ENCODE results near the gene GZMM.

GZMM gene

GRCh38 chr19:511101-511851 lies 32.6 kb upstream of the GZMM start:
- DNase-seq: peak in 31 of 56 donors; percentile 19 to 85 (median 53)

GRCh38 chr19:512547-513365 lies 31.1 kb upstream of the GZMM start:
- no peak for DNase-seq

- DNase-seq: no peak
Measured at GRCh38 chr19:513368-514165, 30.3 kb upstream of the GZMM start.

- no peak for DNase-seq
Measured at GRCh38 chr19:514166-514663, 29.6 kb upstream of the GZMM start.

GRCh38 chr19:517721-518597 lies 25.9 kb upstream of the GZMM start:
- DNase-seq: no peak

GRCh38 chr19:518598-519231 lies 25.1 kb upstream of the GZMM start:
- DNase-seq: no peak

GRCh38 chr19:519449-519865 lies 24.4 kb upstream of the GZMM start:
- DNase-seq: no peak

GRCh38 chr19:522726-523125 lies 21.1 kb upstream of the GZMM start:
- no peak for DNase-seq

GRCh38 chr19:524062-524674 lies 19.7 kb upstream of the GZMM start:
- DNase-seq: no peak

GRCh38 chr19:525029-525428 lies 18.8 kb upstream of the GZMM start:
- peak in 3 of 56 donors; percentile 7 to 45 (median 24) for DNase-seq

- no peak for DNase-seq
Measured at GRCh38 chr19:525857-526419, 17.9 kb upstream of the GZMM start.

- DNase-seq: no peak
Measured at GRCh38 chr19:530134-531008, 13.5 kb upstream of the GZMM start.

GRCh38 chr19:531009-531752 lies 12.7 kb upstream of the GZMM start:
- peak in 51 of 56 donors; percentile 27 to 86 (median 72) for DNase-seq

- peak in 7 of 56 donors; percentile 42 to 63 (median 52) for DNase-seq
Measured at GRCh38 chr19:531753-532560, 11.9 kb upstream of the GZMM start, which contains the start of gene CDC34. TSS of gene CDC34 (plus strand) at chr19:531760. CDS start at chr19:531932, 172 bp downstream.

GRCh38 chr19:532561-533363 lies 11.1 kb upstream of the GZMM start:
- DNase-seq: peak in 55 of 56 donors; percentile 20 to 88 (median 76)
